Measurements from ENCODE around the gene MAST4. TPM values are rescaled to one million over a fixed set of nuclear protein-coding genes. Genes with fewer than 3 reads are reported as not detected.

Gene MAST4
- total RNA-seq, 2 donors from 2014 or later: 11.0 to 11.5 TPM

- TF ChIP-seq CTCF (conservative IDR thresholded peaks at IDR 0.05): no peak
- no peak for DNase-seq
- Mint-ChIP-seq H3K36me3 (ENCODE audit: low read depth) (no peaks in the 10 kb centered on the region), H3K4me3 (no peak overlapping the region), H3K4me1 (peaks cover 2% of the 10 kb centered on the region), H3K9me3 (no peaks in the 10 kb centered on the region), H3K27ac (no peak overlapping the region), H3K27me3 (ENCODE audit: insufficient read depth) (no peaks in the 10 kb centered on the region)
- Histone ChIP-seq H3K9ac (ENCODE audit: extremely low read depth, low read length, poor library complexity, severe bottlenecking) (no peak overlapping the region), H3K4me3 (ENCODE audit: low read length) (no peak overlapping the region), H3K9me3 (ENCODE audit: control insufficient read depth, low read length) (no peaks in the 10 kb centered on the region), H3K36me3 (ENCODE audit: control insufficient read depth, insufficient read depth, low read length) (peaks cover 23% of the 10 kb centered on the region), H3K27ac (ENCODE audit: low read depth, low read length) (no peak overlapping the region), H3K27me3 (ENCODE audit: control insufficient read depth, insufficient read depth, low read length, poor library complexity, severe bottlenecking) (no peaks in the 10 kb centered on the region), H3K4me1 (ENCODE audit: control insufficient read depth, insufficient read depth, low read length) (no peaks in the 10 kb centered on the region)
- 71 to 100% methylated on average over 1 of the region's 2 CpGs for WGBS, 2 experiments (ENCODE audit: insufficient coverage in 1 of 2, insufficient read length in 1 of 2)
These were observed 557.1 kb downstream of the MAST4 start for GRCh38 chr5:67153292-67153691.

DNA sequence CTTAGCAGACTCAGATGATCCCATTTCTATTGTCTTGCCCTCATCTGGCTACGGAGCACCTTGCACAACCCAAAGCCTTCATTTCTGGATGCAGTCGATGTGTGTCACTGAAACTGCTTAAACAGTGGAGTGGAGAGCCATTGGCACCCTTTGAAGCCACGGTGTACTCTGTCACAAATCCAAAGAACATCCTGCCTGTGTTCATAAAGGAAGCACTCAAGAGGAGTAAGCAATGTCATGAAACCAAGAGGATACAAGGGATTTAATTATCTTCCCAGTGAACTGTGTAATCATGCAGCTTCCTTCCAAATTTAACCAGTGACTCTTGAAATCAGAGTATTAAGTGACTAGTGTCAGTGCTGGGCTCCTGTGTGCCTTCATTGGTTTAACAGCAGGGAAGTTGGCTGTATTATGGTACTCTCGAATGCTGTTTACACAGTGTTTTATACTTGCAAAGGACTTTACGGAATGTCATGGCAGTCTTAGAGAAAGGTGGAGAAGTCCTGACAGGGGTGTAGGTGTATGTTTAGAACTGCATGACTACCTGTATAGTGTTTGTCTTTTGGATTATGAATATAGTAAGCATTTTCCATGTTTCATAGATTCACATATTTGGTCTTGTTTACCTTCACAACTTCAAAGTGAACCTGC is 558.5 kb downstream of the MAST4 start:
- Mint-ChIP-seq H3K4me1 (peaks cover 2% of the 10 kb centered on the region), H3K4me3 (no peak overlapping the region), H3K36me3 (ENCODE audit: low read depth) (no peaks in the 10 kb centered on the region), H3K9me3 (no peaks in the 10 kb centered on the region), H3K27ac (no peak overlapping the region), H3K27me3 (ENCODE audit: insufficient read depth) (no peaks in the 10 kb centered on the region)
- H3K9ac ChIP-seq (ENCODE audit: extremely low read depth, low read length, poor library complexity, severe bottlenecking): no peak overlapping the region
- H3K27ac ChIP-seq (ENCODE audit: low read depth, low read length): no peak overlapping the region
- no peaks in the 10 kb centered on the region for H3K4me1 ChIP-seq (ENCODE audit: control insufficient read depth, insufficient read depth, low read length)
- H3K4me3 ChIP-seq (ENCODE audit: low read length): no peak overlapping the region
- H3K9me3 ChIP-seq (ENCODE audit: control insufficient read depth, low read length): no peaks in the 10 kb centered on the region
- H3K36me3 ChIP-seq (ENCODE audit: control insufficient read depth, insufficient read depth, low read length): peaks cover 23% of the 10 kb centered on the region
- WGBS, 2 experiments (ENCODE audit: insufficient coverage in 1 of 2, insufficient read length in 1 of 2): 67 to 91% methylated on average over 3 to 5 of the region's 5 CpGs
- no peaks in the 10 kb centered on the region for H3K27me3 ChIP-seq (ENCODE audit: control insufficient read depth, insufficient read depth, low read length, poor library complexity, severe bottlenecking)
- no peak for DNase-seq
- TF ChIP-seq CTCF (conservative IDR thresholded peaks at IDR 0.05): no peak

- H3K27ac Mint-ChIP-seq: no peak overlapping the region
- Histone ChIP-seq H3K9ac (ENCODE audit: extremely low read depth, low read length, poor library complexity, severe bottlenecking) (no peak overlapping the region), H3K9me3 (ENCODE audit: control insufficient read depth, low read length) (no peaks in the 10 kb centered on the region), H3K36me3 (ENCODE audit: control insufficient read depth, insufficient read depth, low read length) (peaks cover 15% of the 10 kb centered on the region), H3K4me3 (ENCODE audit: low read length) (no peak overlapping the region), H3K4me1 (ENCODE audit: control insufficient read depth, insufficient read depth, low read length) (peaks cover 5% of the 10 kb centered on the region), H3K27ac (ENCODE audit: low read depth, low read length) (no peak overlapping the region), H3K27me3 (ENCODE audit: control insufficient read depth, insufficient read depth, low read length, poor library complexity, severe bottlenecking) (no peaks in the 10 kb centered on the region)
- 65 to 68% methylated on average over 4 to 5 of the region's 5 CpGs for WGBS, 2 experiments (ENCODE audit: insufficient coverage in 1 of 2, insufficient read length in 1 of 2)
- H3K4me1 Mint-ChIP-seq: peaks cover 19% of the 10 kb centered on the region
- H3K36me3 Mint-ChIP-seq (ENCODE audit: low read depth): no peaks in the 10 kb centered on the region
- no peaks in the 10 kb centered on the region for H3K27me3 Mint-ChIP-seq (ENCODE audit: insufficient read depth)
- H3K9me3 Mint-ChIP-seq: no peaks in the 10 kb centered on the region
- peak; percentile 74 for DNase-seq
- peak; percentile 92 for TF ChIP-seq CTCF (conservative IDR thresholded peaks at IDR 0.05)
- H3K4me3 Mint-ChIP-seq: no peak overlapping the region
These were observed 560.9 kb downstream of the MAST4 start for GRCh38 chr5:67156976-67157583.

Data from endodermal cell (in vitro differentiated cells).